ENCODE measurements around the gene MAN1C1.

DNA sequence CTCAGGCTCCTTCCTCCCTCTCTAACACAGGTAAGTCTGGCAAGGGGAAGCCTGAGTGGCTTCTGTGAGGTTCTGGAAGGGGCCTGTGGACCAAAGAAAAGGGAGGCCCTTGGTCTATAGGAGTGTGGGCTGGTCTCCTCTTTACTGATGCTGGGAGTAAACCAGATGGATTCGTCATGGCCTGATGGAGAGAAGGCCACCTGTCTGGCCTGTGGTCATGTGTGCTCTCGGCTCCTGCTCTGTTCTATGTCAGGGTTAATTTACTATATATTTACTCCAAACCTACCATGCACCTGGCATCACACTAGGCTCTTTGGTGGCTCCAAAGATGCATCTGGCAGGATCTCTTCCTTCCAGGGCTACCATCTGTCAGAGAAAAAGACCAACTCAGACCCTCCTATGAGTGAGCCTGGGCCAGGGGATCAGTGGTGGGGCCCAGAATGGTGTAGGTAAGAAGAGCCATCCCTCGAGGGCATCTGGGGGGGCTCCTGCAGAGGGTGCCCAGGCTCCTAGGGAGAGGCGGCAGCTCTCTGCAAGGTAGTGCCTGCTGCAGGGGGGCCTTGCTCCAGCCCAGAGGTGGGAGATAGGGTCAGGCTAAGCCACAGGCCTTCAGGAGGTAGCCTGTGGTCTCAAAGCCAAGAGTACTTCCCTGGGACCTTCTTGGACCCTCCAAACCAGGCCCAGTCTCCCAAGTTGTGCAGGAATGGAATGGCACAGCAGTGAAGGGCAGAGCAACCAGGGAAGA is 115.2 kb downstream of the MAN1C1 start:
- TF ChIP-seq, protein P1, sequence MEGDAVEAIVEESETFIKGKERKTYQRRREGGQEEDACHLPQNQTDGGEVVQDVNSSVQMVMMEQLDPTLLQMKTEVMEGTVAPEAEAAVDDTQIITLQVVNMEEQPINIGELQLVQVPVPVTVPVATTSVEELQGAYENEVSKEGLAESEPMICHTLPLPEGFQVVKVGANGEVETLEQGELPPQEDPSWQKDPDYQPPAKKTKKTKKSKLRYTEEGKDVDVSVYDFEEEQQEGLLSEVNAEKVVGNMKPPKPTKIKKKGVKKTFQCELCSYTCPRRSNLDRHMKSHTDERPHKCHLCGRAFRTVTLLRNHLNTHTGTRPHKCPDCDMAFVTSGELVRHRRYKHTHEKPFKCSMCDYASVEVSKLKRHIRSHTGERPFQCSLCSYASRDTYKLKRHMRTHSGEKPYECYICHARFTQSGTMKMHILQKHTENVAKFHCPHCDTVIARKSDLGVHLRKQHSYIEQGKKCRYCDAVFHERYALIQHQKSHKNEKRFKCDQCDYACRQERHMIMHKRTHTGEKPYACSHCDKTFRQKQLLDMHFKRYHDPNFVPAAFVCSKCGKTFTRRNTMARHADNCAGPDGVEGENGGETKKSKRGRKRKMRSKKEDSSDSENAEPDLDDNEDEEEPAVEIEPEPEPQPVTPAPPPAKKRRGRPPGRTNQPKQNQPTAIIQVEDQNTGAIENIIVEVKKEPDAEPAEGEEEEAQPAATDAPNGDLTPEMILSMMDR (IDR thresholded peaks at IDR 0.05; ENCODE audit: low read depth, low read length), result no peak
- TF ChIP-seq POLR2A (IDR thresholded peaks at IDR 0.05; ENCODE audit: extremely low read depth, insufficient read length), result no peak
- no peak for TF ChIP-seq MYC (IDR thresholded peaks at IDR 0.05; ENCODE audit: low read depth, low read length)
- TF ChIP-seq, protein P2, sequence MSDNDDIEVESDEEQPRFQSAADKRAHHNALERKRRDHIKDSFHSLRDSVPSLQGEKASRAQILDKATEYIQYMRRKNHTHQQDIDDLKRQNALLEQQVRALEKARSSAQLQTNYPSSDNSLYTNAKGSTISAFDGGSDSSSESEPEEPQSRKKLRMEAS (IDR thresholded peaks at IDR 0.05; ENCODE audit: low read depth, low read length), result no peak

All from NB4 (cell line).